Activated gamma-delta T cell treated with Interleukin-2 at 50 U/mL for 16 hours (primary cell): ENCODE data around the gene SERHL2.
"Not testable (repeated sequence)": the region's sequence is repeated elsewhere in the genome, so short reads cannot be mapped to it uniquely, and the experiment has no call there.

ENCODE experiments used
- DNase-seq: peaks from one replicate; pipeline ENCODE4 v3.0.0-alpha.2; 2020

SERHL2 gene

DNA sequence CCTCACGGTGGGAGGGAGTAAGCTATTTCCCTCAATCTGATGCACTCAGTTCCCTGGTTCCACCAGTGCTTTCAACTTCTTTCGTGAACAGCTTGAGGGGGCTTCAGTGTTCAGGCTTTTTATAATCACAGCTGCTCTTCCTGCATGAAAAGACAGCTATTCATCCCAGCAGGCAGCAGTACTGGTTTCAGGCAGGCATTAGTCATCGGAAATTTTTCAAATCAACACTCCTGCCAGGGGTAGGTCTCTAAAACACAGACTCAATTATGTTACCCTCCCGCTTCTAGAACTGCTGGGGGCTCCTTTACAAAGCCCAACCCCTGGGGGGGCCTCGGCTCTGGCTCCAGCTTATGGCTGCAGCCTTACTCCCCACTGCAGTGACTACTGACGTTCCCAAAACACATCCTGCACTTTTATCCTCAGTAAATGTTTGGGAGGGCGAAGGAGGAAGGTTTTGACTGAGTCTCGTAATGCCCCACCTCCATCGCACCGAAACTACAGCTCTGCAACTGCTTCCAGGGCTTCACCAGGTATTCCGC, 55.1 kb downstream of the SERHL2 start:
- no peak for DNase-seq

DNA sequence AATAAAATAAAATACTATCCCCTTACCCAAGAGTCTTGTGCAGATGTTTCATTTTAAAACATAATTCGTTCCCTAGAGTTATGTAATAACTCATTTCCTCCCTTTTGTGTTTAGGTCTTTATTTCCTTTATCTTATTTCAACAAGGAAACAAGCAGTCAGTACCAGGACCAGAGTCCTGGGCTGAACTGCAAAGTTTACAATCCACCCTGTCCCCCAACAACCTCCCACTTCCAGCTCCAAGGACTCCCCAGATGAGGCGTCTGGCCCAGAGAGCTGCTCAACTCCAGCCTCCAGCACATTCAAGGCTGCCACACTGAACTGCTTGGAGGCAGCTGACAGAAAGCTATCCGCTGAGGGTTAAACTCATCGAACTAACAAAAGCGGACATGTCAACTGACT, 56.4 kb downstream of the SERHL2 start:
- no peak for DNase-seq

DNA sequence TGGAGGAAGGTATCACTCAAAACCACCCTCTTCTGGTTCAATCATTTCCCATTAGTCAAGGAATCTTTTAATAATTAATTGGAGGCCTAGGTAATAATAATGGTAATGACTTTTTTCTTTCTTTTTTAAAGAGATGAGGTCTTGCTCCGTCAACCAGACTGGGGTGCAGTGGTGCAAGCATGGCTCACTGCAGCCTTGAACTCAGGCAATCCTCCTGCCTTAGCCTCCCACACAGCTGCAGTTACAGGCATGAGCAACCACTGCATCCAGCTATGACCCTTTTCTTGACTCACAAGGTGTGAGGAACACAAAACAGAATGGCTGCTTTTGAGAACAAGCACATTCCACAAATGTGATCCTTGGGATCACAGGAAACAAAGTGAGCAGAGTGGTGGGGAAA, 57.3 kb downstream of the SERHL2 start:
- DNase-seq, result no peak

DNA sequence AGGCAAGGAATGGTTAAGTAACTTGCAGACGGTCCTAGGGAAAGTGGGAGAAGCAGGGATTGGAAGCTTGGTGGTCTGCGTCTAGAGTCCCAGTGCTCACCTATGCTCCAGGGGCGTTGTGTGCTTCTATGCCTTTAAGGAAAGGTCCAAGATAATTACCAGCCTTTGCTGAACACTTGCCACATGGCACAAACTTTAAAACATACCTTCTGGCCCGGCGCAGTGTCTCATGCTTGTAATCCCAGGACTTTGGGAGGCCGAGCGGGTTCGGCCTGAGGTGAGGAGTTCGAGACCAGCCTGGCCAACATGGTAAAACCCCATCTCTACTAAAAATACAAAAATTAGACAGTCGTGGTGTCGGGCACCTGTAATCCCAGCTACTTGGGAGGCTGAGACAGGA, 58.6 kb downstream of the SERHL2 start:
- no peak for DNase-seq

DNA sequence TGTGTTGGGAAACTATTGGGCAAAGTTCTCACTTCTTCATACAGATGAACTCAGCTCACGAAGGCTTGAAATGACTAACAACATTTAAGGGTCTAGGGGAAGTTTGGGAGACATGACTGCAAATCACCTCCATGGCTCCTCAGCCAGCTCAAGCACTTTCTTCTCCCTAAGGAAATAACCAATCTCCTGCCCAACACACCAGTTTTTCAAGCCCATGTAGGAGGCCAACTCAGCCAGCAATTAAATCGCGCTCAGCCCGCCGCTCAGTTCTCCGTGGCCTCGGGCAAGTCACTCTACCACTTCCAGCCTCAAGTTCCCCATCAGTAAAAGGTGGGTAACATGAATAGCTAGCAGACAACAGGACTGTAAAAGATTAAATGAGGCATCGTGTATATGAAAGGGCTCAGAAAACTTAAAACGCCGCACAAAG, 60.1 kb downstream of the SERHL2 start:
- no peak for DNase-seq

DNA sequence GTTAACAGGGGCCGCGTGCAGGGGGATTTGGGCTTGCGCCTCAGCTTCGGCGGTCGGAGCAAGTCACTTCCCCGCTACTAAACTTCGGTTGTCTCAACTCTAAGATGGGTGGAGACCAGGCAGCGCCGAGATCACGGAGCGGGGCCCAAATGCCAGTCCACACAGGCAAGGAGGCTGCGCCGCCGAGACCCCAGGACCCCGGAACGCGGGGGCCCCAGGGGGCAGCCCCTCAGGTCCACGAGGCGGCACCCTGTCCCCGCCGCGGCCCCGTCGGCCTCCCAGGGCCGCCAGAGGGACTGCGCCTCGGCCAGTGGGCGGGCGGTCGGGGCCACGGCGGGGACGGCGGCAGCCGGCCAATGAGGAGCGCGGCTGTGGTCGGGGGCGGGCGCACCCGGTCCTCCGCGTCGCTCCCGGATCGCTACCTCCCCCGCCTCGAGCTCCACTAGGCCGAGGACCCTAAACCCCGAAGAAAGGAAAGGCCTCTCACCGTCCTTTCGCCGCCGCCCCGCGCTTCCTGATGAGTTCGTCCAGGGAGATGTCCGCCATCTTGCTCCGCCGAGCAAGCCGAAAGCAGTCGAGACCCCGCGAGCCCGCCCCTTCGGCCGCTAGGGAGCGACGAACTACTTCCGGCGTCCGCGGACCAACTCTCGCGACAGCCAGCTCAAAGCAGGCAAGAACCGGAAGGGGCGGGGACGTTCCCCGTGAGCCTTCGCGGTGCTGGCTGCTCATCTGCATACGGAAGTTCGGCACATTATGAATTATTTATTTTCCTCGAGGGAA, 60.7 kb downstream of the SERHL2 start, which contains the start of gene POLDIP3:
Gene POLDIP3, minus strand, starts transcription at position 572 of the 780 bp plus-strand sequence. Its CDS starts 26 bp downstream, at position 546.
- DNase-seq, result peak; percentile 99

DNA sequence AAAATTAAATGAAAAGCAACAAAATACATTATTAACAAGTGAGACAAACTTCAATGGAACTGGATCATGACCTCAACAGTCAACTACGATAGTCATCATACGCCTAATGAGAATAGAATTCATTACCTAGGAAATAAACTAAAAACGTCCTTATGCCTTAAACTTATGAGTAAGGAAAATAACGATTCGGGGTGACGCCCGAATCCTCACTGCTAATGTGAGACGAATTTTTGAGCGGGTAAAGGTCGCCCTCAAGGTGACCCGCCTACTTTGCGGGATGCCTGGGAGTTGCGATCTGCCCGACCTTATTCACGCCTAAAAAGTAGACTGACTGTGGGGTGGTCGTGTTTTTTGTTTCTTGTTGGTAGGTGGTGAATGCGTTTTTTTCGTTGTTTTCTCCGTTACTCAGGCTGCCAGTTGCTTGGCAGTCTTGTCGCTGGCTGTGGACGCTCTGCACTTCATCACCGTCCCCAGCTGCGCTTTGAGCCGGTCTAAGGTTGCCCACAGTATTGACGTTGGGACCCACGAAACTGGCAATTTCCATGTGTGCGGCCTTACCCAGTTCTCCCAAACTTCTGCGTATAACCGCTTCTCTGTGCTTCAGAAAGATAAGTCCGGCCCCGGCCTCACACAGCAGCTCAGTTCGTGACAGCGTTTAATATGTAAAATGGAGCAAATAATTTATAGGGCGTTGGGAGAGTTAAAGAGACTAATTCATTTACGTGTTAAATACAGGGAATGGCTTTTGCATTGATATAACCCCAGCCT, 61.5 kb downstream of the SERHL2 start:
- peak; percentile 70 for DNase-seq

DNA sequence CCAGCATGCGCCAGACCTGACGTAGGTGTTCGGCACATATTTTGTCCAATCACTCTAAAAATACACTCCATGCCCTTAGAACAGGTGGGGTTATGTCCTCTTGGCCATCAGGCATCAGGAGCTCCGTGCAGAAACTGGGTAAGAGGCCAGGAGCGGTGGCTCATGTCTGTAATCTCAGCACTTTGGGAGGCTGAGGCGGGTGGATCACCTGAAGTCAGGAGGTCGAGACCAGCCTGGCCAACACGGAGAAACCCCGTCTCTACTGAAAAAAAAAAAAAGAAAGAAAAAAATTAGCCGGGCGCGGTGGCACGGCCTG, 62.1 kb downstream of the SERHL2 start:
- DNase-seq, result not testable (repeated sequence)

DNA sequence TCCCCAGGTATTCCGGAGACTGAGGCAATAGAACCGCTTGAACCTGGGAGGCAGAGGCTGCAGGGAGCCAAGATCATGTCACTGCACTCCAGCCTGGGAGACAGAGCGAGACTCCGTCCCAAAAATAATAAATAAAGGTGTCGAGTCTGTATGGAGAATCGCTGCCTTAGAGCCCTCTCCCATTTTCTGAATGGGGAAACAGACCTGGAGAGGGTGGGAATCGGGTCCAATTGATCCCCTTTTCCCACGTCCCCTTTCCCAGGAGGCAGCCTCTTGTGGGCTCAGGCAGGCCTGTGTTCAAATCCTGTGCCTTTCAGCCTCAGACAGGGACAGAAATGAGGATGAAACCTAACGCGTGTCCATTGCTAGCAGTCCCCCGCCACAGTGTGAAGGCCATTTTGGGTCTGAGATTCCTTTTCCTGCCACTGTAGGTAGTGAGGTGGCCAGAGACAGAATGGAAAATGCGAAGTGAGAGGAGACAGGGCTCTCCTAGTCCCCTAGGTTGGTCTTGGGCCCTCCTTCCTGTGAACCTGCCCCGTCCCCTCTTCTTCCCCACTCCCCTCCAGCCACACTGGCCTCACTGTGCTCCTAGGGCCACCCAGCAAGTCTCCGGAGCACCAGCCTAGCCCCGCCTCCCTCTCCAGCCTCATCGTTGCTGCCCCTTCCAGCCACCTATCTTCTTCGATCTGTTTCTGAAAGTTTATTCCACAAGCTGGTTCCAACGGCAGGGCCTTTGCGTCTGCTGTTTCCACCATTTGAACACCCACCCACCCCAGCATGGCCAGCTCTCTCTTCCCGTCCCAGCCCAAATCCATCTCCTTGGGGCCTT, 63.6 kb downstream of the SERHL2 start:
- DNase-seq, result no peak

DNA sequence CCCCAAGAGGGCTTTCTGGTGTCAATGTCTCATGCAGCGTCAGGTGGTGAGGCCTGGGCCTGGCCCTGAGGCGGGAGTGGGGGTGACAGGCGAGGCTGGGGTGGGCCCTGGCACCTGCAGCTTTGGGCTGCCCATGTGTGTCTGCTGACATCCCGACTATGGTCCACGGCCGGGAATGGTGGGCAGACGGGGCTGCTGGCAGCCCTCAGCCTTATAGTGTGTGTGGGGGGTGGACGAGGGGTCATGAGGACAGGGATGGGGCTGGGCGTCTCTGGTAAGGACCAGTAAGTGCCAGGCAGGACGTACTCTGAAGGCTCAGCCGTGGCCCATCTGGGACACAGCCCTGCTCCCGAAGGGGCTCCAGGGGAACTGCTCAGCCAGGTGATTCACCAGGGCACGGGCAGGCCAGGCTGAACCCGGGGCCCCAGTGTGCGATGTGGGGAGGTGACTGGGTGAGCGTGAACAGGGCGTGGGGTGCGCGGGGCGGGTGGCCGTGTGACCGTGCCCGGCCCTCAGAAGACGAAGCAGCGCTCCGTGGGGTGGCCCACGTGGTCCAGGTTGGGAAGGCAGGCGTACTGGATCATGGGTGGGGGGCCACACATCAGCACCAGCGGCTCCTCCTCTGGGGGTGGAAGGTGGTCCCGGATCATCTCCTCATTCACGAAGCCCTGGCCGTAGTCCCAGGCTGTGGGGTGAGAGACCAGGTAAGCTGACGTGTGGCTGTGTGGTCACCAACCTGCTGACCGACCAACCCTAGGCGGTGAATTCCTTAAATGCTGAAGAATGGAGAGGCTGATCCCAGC, 65.7 kb downstream of the SERHL2 start:
- DNase-seq, result no peak

DNA sequence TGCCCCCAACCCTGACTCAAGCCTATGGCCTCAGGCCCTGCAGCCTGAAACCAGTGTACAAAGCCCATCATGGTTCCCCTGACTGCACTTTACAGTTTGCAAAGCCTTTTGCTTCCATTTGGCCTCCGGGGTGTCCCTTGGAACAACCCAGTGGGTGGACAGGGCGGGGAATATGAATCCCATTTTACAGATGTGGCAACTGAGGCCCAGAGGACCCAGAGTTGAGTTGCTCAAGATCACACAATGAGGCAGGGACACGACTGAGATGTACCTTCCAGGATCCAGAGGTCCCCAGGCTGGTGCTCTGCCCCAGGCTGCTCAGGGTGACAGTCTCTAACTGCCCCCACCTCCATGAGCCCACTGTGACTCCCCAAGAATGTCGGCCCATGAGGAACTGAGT, 66.3 kb downstream of the SERHL2 start:
- no peak for DNase-seq

DNA sequence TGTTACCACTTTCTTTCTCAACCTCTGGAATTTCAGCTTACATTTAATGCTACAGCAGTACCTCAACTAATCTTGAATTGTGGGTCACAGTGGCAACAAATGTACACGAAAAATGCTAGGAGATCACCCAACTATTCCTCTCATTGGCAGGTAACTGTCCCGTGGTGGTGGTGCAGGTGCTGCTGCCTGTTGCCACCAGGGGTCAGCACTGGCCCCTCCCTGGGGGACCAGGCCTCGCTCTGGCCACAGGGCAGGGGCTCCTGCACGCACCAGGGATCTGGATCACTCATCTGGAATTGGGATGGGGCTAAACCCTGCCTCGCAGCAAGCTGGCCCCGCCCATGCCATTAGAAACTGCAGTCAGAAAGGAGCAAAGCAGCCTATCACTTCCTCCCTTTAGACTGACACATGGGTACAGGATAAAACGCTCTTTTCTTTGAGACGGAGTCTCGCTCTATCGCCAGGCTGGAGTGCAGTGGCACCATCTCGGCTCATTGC, 67.8 kb downstream of the SERHL2 start:
- DNase-seq, result peak; percentile 46

DNA sequence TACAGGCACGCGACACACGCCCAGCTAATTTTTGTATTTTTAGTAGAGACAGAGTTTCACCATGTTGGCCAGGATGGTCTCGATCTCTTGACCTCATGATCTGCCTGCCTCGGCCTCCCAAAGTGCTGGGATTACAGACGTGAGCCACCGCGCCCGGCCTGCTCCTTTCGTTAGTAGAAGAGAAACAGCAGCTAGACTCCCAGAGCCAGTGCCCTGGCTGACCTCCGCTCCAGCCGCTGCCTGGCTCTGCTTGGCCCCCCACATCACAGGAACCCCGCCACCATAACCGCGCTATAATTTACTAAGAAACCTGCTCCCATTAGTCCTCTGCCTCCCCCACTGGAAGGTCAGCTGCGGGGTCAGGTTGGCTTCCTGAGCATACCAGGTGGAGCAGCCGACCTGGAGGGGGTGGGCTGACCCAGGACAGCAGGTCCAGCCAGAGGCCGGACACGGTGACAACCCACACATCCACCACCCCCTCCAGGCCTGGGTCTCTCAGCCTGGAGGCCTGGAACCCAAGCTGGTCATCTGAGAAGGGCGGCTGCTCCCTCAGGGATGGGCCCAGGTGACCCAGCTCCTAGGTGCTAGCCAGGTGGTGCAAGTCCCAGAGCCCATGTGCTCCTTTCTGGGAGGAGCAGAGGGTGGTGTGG, 68.4 kb downstream of the SERHL2 start:
- DNase-seq, result no peak

DNA sequence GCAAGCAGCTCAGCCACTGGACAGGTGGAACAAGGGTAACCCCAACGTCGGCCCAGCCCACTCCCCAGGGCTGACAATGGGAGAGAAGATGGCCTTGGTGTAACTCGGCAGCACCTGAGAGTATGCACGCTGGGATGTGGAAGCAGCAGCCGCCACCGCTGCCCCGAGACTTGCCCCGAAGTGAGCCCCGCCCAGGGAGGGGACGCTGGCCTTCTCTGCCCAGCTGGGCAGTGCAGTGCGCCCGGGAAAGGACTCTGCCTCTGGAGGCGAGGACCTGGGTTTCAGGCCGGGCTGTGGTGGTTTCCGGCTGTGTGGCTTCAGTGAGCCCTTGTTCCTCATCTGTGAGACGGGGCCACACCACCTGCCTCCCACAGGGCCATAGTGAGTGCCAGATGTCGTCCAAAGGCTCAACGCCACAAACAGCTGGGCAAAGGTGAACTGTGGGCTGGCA, 69.6 kb downstream of the SERHL2 start:
- DNase-seq, result no peak
